Gastroesophageal sphincter (tissue), 4 donors: ENCODE measurements around the gene CHRM5. TPM values are rescaled to one million over a fixed set of nuclear protein-coding genes. Genes with fewer than 3 reads are reported as not detected.

Experiments
- ATAC-seq: fragments of 150-250 bp; one replicate; pipeline ENCODE4 v1.9.1; 2016; ENCODE audit warnings: mild to moderate bottlenecking, moderate library complexity
- H3K27ac ChIP-seq, 4 donors: fragments of 200-600 bp; sonication (generic) in 3 of 4; 1 replicate in 3 of 4; 2 replicates in 1 of 4; pipeline ENCODE4 v1.5.1; 2016 to 2019
- H3K27me3 ChIP-seq: fragments of 200-600 bp; sonication (generic); one replicate; pipeline ENCODE4 v1.5.1; 2019
- H3K36me3 ChIP-seq, 2 donors: fragments of 200-600 bp; sonication (generic); one replicate each; pipeline ENCODE4 v1.5.1; 2019; ENCODE audit warnings: control low read depth in 1 of 2
- H3K4me1 ChIP-seq, 3 donors: fragments of 200-600 bp; sonication (generic); 1 replicate in 2 of 3; 2 replicates in 1 of 3; pipeline ENCODE4 v1.5.1; 2016 to 2019; ENCODE audit warnings: control low read depth in 2 of 3
- H3K4me3 ChIP-seq, 2 donors: fragments of 200-600 bp; sonication (generic); one replicate each; pipeline ENCODE4 v1.5.1; 2019; ENCODE audit warnings: mild to moderate bottlenecking in 1 of 2, moderate library complexity in 1 of 2
- H3K9me3 ChIP-seq, 3 donors: fragments of 200-600 bp; sonication (generic); one replicate each; pipeline ENCODE4 v1.5.1; 2017 to 2019; ENCODE audit warnings: control low read depth in 2 of 3
- CTCF ChIP-seq, 4 experiments: fragments of 200-600 bp in 2 of 4; fragments of 450-650 bp in 2 of 4; sonication (generic) in 1 of 4; IDR thresholded peaks; one replicate each; pipeline ENCODE4 v1.5.1; 2017 to 2019; ENCODE audit warnings: antibody characterized with exemption in 4 of 4, mild to moderate bottlenecking in 2 of 4, moderate library complexity in 2 of 4
- EP300 ChIP-seq: sonication (generic); formaldehyde crosslinking; IDR thresholded peaks from one replicate; pipeline ENCODE4 v1.6.1; 2017; ENCODE audit warnings: antibody characterized with exemption, mild to moderate bottlenecking
- POLR2A ChIP-seq, 2 donors: fragments of 450-650 bp; IDR thresholded peaks; one replicate each; pipeline ENCODE4 v1.6.1; 2017; ENCODE audit warnings: antibody characterized with exemption in 2 of 2, mild to moderate bottlenecking in 2 of 2, moderate library complexity in 1 of 2
- POLR2AphosphoS5 ChIP-seq: sonication (generic); formaldehyde crosslinking; IDR thresholded peaks from one replicate; pipeline ENCODE4 v1.6.1; 2017; ENCODE audit warnings: antibody characterized with exemption
- WGBS, 2 donors: methylation state at CpG; one replicate each; pipeline ENCODE4 v1.1.5; 2018; ENCODE audit warnings: low coverage in 1 of 2; 5-methylcytosine and 5-hydroxymethylcytosine counted together
- total RNA-seq, 4 donors: library from RNA; depleted of rRNA; stranded (reverse); fragments of >200 nt; gene quantifications; one replicate each; pipeline ENCODE4 v1.1.0, GENCODE V29; 2016

Gene CHRM5
- total RNA-seq, 4 donors from 2014 or later: not detected

- 70 to 78% methylated on average over 2 of the region's 2 CpGs for WGBS, 2 donors
- Histone ChIP-seq H3K9me3 (no peaks in the 10 kb centered on the region), H3K27me3 (no peaks in the 10 kb centered on the region), H3K4me1 (no peaks in the 10 kb centered on the region), H3K4me3 (no peak overlapping the region), H3K27ac (no peak overlapping the region), H3K36me3 (peaks cover 0 to 13% of the 10 kb centered on the region in 2 donors)
- TF ChIP-seq POLR2A (IDR thresholded peaks at IDR 0.05) (no peak), EP300 (no peak), CTCF (IDR thresholded peaks at IDR 0.05) (no peak), POLR2AphosphoS5 (no peak)
- no peak for ATAC-seq
These were observed 38.1 kb downstream of the CHRM5 start for GRCh38 chr15:34006381-34006780.

GRCh38 chr15:34009656-34010055 is 41.4 kb downstream of the CHRM5 start:
- TF ChIP-seq CTCF (IDR thresholded peaks at IDR 0.05) (no peak), EP300 (no peak), POLR2A (IDR thresholded peaks at IDR 0.05) (no peak), POLR2AphosphoS5 (no peak)
- H3K4me3 ChIP-seq: no peak overlapping the region
- no peak overlapping the region for H3K27ac ChIP-seq
- H3K36me3 ChIP-seq: no peaks in the 10 kb centered on the region
- WGBS, 2 donors: 93 to 100% methylated on average over 1 of the region's 1 CpG
- H3K27me3 ChIP-seq: no peaks in the 10 kb centered on the region
- no peaks in the 10 kb centered on the region for H3K4me1 ChIP-seq
- no peaks in the 10 kb centered on the region for H3K9me3 ChIP-seq
- ATAC-seq: no peak

DNA sequence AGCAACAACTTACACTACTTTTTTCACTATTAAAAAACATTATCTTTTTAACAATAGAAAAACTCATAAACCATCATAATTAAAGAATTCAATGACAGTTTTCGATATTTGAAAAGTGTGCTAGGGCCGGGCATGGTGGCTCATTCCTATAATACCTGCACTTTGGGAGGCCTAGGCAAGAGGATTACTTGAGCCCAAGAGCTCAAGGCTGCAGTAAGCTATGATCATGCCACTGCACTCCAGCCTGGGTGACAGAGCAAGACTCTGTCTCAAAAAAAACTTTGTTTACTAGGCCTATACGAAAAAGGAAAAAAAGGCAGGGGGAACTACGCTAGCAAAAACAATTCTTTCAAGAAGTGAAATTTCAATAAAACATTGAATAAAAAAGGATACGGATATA is 42.6 kb downstream of the CHRM5 start:
- Histone ChIP-seq H3K4me1 (no peaks in the 10 kb centered on the region), H3K27me3 (no peaks in the 10 kb centered on the region), H3K4me3 (no peak overlapping the region), H3K9me3 (no peaks in the 10 kb centered on the region), H3K36me3 (no peaks in the 10 kb centered on the region), H3K27ac (no peak overlapping the region)
- no peak for ATAC-seq
- 88 to 96% methylated on average over 5 of the region's 5 CpGs for WGBS, 2 donors
- TF ChIP-seq POLR2AphosphoS5 (no peak), POLR2A (IDR thresholded peaks at IDR 0.05) (no peak), CTCF (IDR thresholded peaks at IDR 0.05) (no peak), EP300 (no peak)

DNA sequence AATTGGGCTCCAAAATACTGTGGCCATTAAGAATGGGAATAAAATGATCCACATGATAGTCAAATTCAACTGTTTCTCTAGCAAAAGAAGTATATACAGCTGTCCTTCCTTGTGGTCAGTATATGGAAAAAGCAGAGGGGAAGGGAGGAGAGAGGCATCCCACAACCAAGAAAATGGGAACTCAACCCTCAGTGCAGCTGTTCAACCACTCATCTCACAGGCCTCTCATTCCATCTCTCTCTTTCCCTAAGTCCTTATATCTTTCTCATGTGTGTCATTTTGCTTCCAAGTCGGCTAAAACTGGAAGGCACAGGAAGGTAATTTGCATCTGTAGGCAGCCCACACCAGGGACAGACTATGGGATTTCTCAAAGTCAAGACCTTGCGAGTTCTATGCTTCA is 43.2 kb downstream of the CHRM5 start:
- WGBS, 2 donors: 85 to 100% methylated on average over 2 of the region's 2 CpGs
- Histone ChIP-seq H3K9me3 (no peaks in the 10 kb centered on the region), H3K27ac (no peak overlapping the region), H3K4me3 (no peak overlapping the region), H3K36me3 (no peaks in the 10 kb centered on the region), H3K27me3 (no peaks in the 10 kb centered on the region), H3K4me1 (no peaks in the 10 kb centered on the region)
- ATAC-seq: no peak
- no peak for TF ChIP-seq POLR2AphosphoS5
- no peak for TF ChIP-seq EP300
- TF ChIP-seq CTCF (IDR thresholded peaks at IDR 0.05): no peak

- TF ChIP-seq POLR2A (IDR thresholded peaks at IDR 0.05): no peak
- no peak for TF ChIP-seq POLR2AphosphoS5
- no peak for TF ChIP-seq EP300
- TF ChIP-seq CTCF (IDR thresholded peaks at IDR 0.05): no peak
- Histone ChIP-seq H3K27me3 (no peaks in the 10 kb centered on the region), H3K27ac (no peak overlapping the region), H3K9me3 (no peaks in the 10 kb centered on the region), H3K36me3 (no peaks in the 10 kb centered on the region), H3K4me3 (no peak overlapping the region), H3K4me1 (no peaks in the 10 kb centered on the region)
- 77 to 88% methylated on average over 3 to 4 of the region's 4 CpGs for WGBS, 2 donors
- no peak for ATAC-seq
These were observed 44.2 kb downstream of the CHRM5 start for GRCh38 chr15:34012461-34013028.
